ENCODE results near the gene REX1BD. TPM values are rescaled to one million over a fixed set of nuclear protein-coding genes. Genes with fewer than 3 reads are reported as not detected.
A peak's percentile ranks its signal among the peaks of the same experiment; 100 is the strongest.

REX1BD gene
- total RNA-seq, 2 donors from 2014 or later: 46.2 to 59.5 TPM

DNA sequence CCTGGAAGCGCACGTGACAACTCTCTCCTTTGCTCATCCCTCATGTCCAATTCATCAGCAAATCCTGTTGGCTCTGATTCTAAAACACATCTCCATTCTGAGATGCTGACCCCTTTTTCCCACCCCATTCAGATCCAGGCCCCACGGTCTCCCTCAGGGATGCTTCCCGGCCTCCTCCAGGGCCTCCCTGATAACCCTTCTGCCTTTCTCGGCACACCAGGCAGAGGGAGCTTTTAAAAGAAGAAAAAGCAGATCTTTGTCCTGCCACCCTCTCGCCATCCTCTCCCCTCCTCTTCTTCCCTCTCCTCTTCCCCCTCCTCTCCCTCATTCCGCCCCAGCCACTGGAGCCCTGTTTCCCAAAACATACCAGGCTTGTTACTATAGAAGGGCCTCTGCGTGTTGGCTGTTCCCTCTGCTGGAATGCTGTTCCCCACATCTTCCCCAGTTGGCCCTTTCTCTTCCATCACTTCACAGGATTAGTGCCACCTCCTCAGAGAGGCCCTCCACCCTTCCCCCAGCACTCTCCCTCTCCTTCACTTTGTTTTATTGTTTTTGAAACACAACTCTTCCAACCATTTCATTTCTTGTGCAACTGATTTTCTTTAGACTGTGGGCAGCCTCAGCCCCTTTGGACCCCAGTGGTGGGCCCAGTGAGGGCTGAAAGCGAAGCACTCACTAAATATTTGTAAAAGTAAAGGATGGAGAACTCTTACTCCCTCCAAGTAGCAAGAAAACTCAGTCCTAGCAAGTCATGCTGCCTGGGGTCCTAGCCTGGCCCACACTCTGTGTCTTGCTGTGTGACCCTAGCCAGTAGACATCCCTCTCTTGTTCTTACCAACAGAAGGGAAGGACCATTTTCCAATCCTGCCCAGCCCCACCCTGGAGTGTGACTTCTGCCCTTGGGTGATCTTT lies 20.5 kb downstream of the REX1BD start:
- peaks cover 39% of the 10 kb centered on the region for H3K4me1 Mint-ChIP-seq (ENCODE audit: low read depth)
- H3K27ac Mint-ChIP-seq: no peak overlapping the region
- H3K27me3 Mint-ChIP-seq (ENCODE audit: low read depth): peaks cover 72% of the 10 kb centered on the region
- no peak for ATAC-seq (replicated peaks in 1 of 2)
- no peaks in the 10 kb centered on the region for H3K9me3 Mint-ChIP-seq
- no peaks in the 10 kb centered on the region for H3K36me3 Mint-ChIP-seq (ENCODE audit: insufficient read depth in 2 of 2)
- DNase-seq: no peak
- no peak overlapping the region for H3K4me3 Mint-ChIP-seq

DNA sequence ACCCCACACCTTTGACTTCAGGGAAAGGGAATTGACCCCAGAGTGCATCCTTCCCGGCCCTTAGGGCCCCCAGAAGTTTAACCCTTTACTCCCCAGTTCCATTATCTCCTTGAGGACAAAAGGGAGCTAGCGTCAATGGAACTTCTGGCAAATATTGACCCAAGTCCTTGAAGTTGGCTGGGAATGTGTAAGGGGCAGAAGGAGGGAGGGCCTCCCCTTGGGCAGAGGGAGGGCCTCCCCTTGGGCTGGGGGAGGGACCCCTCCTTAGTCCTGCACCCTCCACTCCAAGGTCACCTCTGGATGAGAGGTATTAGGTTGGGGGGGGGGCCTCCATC lies 21.1 kb downstream of the REX1BD start:
- H3K36me3 Mint-ChIP-seq (ENCODE audit: insufficient read depth in 2 of 2): no peaks in the 10 kb centered on the region
- H3K9me3 Mint-ChIP-seq: no peaks in the 10 kb centered on the region
- H3K27me3 Mint-ChIP-seq (ENCODE audit: low read depth): peaks cover 74% of the 10 kb centered on the region
- no peak overlapping the region for H3K27ac Mint-ChIP-seq
- peaks cover 39% of the 10 kb centered on the region for H3K4me1 Mint-ChIP-seq (ENCODE audit: low read depth)
- DNase-seq: no peak
- ATAC-seq (replicated peaks in 1 of 2): no peak
- H3K4me3 Mint-ChIP-seq: no peak overlapping the region

DNA sequence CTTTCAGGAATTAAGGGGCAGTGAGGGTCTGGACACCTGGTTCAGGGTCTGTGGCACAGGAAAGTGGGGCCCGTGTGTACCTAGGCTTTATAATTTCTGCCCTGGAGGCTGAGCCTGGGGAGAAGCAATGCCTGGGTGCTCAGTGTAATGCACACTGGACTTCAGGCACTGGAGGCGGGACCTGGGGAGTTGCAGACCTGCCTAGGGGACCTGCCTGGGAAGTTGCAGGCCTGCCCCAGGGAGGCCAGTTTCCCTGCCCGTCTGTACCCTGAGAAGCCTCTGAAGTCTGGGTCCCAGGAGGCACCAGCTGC lies 21.6 kb downstream of the REX1BD start:
- no peaks in the 10 kb centered on the region for H3K36me3 Mint-ChIP-seq (ENCODE audit: insufficient read depth in 2 of 2)
- H3K9me3 Mint-ChIP-seq: no peaks in the 10 kb centered on the region
- H3K4me1 Mint-ChIP-seq (ENCODE audit: low read depth): peaks cover 37% of the 10 kb centered on the region
- peaks cover 74% of the 10 kb centered on the region for H3K27me3 Mint-ChIP-seq (ENCODE audit: low read depth)
- no peak overlapping the region for H3K4me3 Mint-ChIP-seq
- DNase-seq (no peak), ATAC-seq (replicated peaks in 1 of 2) (no peak)
- H3K27ac Mint-ChIP-seq: no peak overlapping the region

DNA sequence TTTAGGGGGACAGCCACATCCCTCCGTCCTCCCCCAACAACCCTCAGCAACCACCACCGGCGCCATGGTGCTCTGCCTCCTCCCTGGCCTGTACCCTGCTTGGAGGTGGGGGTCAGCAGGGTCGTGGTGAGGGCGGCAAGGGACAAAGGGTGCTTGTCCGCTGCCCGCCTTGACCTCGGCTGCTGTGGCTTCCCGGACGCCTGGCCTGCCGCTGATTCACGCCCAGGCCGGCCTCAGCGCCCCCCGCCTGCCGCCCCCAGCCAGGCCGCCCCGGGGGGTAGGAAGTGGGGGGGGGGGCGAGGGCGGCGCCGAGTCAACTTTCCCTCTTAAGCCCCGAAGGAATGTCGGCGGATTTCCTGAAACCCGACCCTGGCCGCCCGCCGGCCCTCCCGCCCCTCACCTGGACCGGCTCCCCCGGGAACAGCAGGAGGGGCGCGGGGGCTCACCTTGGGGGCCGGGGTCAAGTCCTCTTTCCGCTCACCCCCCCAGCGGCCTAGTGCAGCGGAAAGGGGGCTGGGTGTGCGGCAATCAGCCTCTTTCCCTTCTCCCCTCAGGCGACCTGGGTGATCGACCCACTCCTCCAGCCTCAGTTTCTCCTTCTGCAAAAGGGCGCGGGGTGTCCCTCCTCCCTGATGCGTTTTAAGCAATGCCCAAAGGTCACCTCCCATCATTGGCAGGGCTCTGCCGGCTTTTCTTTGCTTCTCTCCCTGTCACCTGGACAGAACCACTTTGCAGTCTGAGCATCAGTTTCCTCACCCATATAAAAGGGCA lies 22.1 kb downstream of the REX1BD start:
- Mint-ChIP-seq H3K4me3 (peak overlapping the region in 1 of 2 donors; percentile 56), H3K27ac (no peak overlapping the region)

DNA sequence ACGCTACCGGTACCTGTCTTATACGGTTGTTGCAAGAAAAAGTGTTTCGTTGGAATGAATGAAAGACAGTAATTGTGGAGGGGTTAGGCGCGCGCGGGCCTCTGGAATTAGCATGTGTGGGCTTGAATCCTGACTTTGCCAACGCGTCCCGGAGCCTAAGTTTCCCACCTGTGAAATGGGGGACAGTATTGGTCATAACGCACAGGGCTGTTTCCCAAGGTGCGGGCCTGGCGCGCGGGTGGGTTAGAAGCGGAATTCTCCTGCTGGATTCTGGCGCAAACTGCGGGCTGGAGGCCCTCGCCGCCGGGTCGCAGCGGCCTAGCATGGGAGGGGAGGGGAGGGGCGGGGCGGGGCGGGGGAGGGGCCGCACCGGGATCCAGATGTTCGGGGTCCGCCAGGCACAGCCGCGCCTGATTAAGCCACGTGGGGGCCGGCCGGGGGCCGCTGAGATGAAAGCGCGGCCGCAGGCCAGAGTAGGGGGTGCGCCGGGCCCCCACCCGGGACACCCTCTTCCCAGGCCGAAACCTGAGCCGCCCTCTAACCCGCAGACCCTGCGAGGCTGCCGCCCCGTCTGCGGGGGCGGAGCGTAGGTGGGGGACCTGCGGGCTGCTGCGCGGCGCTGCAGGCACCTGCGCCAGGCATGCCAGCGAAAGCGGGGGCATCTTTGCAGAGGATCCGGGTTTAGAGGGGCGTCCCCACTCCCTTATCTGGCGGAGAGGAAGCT lies 22.9 kb downstream of the REX1BD start:
- no peaks in the 10 kb centered on the region for H3K9me3 Mint-ChIP-seq
- ATAC-seq (replicated peaks in 1 of 2): no peak
- H3K4me1 Mint-ChIP-seq (ENCODE audit: low read depth): peaks cover 33% of the 10 kb centered on the region
- peak overlapping the region; percentile 76 to 85 for H3K4me3 Mint-ChIP-seq
- no peak for DNase-seq
- no peaks in the 10 kb centered on the region for H3K36me3 Mint-ChIP-seq (ENCODE audit: insufficient read depth in 2 of 2)
- no peak overlapping the region for H3K27ac Mint-ChIP-seq
- H3K27me3 Mint-ChIP-seq (ENCODE audit: low read depth): peaks cover 79% of the 10 kb centered on the region

More for the DNA sequence above, 22.1 kb downstream of the REX1BD start:
- ATAC-seq (replicated peaks in 1 of 2) (no peak), DNase-seq (no peak)
- Mint-ChIP-seq H3K4me1 (ENCODE audit: low read depth) (peaks cover 33% of the 10 kb centered on the region), H3K9me3 (no peaks in the 10 kb centered on the region), H3K27me3 (ENCODE audit: low read depth) (peaks cover 73% of the 10 kb centered on the region), H3K36me3 (ENCODE audit: insufficient read depth in 2 of 2) (no peaks in the 10 kb centered on the region)

DNA sequence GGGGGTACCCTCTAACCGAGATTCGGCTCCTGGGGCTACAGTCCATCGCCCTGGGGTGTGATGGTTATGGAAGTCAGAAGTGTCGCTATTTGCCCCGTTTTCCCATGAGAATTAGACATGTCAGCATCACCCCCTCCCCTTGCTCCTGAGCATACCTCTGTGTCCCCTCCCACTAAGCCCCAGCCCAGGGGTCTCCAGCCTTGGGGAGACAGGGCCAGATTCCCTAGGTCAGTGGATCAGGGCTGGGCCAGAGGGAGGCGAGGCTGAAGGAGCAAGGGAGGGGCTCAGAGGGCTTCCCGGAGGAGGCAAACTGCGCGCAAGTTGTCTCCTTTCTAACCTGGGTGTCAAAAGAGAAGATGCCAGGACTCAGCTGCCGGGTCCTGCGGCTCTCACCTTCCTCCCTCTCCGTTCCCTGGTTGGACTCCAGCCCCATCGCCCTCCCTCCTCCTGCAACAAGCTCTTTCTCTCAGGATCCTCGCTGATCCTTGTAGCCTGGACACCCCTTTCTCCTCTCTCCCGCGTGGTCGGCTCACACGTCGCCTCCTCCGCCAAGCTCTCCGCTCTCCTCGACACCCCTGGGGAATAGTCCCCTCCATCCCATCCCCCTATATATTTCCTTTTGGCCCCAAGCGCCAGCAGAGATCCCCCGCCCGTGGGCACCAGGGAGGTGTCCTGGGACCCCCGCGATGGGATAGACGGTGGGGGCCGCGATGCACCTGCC lies 23.6 kb downstream of the REX1BD start:
- Mint-ChIP-seq H3K36me3 (ENCODE audit: insufficient read depth in 2 of 2) (no peaks in the 10 kb centered on the region), H3K27ac (no peak overlapping the region), H3K27me3 (ENCODE audit: low read depth) (peaks cover 80% of the 10 kb centered on the region), H3K9me3 (no peaks in the 10 kb centered on the region), H3K4me1 (ENCODE audit: low read depth) (peaks cover 33% of the 10 kb centered on the region), H3K4me3 (peak overlapping the region; percentile 76 to 85)
- no peak for DNase-seq
- peak in 1 of 2 donors; percentile 16 for ATAC-seq (replicated peaks in 1 of 2)

DNA sequence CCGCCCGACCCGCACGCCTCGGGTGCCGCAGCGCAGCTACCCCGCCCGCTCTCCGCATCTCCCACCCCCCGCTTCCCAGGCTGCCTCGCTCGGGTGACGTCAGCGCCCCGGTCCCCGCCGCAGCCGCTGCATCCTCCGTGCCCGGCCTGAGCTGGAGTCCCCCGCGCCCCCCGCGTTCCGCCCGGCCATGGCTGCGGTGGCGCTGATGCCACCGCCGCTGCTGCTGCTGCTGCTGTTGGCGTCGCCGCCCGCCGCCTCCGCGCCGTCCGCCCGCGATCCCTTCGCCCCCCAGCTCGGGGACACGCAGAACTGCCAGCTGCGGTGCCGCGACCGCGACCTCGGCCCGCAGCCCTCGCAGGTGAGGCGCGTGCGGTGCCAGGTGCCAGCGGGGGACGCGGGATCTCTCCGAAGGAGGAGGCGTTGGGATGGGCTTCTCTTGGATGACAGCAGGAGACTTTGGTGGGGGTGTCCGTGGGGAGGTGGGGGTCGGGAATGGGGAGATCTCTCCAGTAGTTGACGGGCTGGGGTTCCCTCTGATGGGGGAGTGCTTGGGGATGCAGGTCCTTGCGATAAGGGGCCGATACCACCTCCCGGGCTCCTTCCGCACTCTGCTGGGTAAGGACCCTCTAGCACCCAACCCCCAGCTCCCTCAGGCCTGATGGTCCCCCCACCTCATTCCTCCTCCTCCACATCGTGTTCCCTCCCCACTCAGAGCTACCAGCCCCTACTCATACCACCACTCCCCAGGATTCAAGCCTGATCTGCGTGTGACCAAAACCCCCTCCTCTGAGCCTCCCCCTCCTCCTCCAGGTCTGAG lies 24.4 kb downstream of the REX1BD start, which contains the start of gene TMEM59L:
TMEM59L (plus strand) TSS at position 99 of the 817 bp plus-strand sequence; CDS start at position 188, 89 bp downstream.
- H3K4me1 Mint-ChIP-seq (ENCODE audit: low read depth): peaks cover 27% of the 10 kb centered on the region
- H3K4me3 Mint-ChIP-seq: peak within 1 kb of the TSS; percentile 76 to 85
- ATAC-seq (replicated peaks in 1 of 2): peak; percentile 68 to 73
- no peaks in the 10 kb centered on the region for H3K9me3 Mint-ChIP-seq
- peak; percentile 56 to 57 for DNase-seq
- peaks cover 77% of the 10 kb centered on the region for H3K27me3 Mint-ChIP-seq (ENCODE audit: low read depth)
- no peaks in the 10 kb centered on the region for H3K36me3 Mint-ChIP-seq (ENCODE audit: insufficient read depth in 2 of 2)
- H3K27ac Mint-ChIP-seq: no peak within 1 kb of the TSS

DNA sequence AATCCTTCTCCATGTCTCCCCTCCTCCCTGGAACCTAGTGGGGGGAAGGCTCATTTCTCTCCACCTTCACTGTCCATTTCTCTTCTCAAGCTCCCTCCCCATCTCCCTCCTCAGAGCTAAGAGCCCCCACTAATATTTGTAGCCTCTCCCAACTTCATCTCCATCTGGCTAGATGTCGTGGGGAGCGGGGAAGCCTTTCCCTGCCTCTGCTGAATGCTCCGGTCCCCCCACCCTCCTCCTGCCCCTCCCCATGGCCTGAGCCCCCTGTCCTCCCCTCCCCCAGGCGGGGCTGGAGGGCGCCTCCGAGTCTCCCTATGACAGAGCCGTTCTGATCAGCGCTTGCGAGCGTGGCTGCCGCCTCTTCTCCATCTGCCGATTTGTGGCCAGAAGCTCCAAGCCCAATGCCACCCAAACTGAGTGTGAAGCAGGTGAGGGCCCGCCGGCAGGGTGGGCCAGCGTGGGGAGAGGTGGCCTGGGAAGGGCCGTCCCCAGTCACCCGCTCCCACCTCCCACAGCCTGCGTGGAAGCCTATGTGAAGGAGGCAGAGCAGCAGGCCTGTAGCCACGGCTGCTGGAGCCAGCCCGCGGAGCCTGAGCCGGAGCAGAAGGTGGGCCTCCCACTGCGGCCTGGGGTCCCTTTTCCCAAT lies 25.1 kb downstream of the REX1BD start:
- Mint-ChIP-seq H3K4me3 (peak overlapping the region; percentile 53 to 68), H3K27ac (no peak overlapping the region), H3K36me3 (ENCODE audit: insufficient read depth in 2 of 2) (no peaks in the 10 kb centered on the region), H3K4me1 (ENCODE audit: low read depth) (peaks cover 22% of the 10 kb centered on the region), H3K9me3 (no peaks in the 10 kb centered on the region), H3K27me3 (ENCODE audit: low read depth) (peaks cover 70% of the 10 kb centered on the region)
- ATAC-seq (replicated peaks in 1 of 2): no peak
- DNase-seq: no peak

DNA sequence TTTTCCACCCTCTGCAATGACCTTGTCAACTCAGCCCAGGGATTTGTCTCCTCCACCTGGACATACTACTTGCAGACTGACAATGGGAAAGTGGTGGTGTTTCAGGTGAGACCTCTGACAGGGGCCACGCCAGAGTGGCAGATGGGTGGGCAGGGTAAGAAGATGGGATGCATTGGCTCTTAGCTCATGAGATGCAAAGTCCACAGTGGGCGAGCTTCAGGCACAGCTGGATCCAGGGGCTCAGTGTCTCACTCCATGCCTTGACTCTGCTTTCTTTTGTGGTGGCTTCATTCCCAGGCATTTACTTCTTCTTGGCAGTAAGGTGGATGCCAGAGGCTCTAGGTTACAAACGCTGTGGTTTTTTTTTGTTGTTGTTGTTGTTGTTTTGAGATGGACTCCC lies 27.4 kb downstream of the REX1BD start:
- no peaks in the 10 kb centered on the region for H3K36me3 Mint-ChIP-seq (ENCODE audit: insufficient read depth in 2 of 2)
- no peaks in the 10 kb centered on the region for H3K9me3 Mint-ChIP-seq
- H3K4me3 Mint-ChIP-seq: no peak overlapping the region
- peaks cover 50% of the 10 kb centered on the region for H3K27me3 Mint-ChIP-seq (ENCODE audit: low read depth)
- no peak overlapping the region for H3K27ac Mint-ChIP-seq
- DNase-seq: no peak
- peaks cover 18% of the 10 kb centered on the region for H3K4me1 Mint-ChIP-seq (ENCODE audit: low read depth)
- no peak for ATAC-seq (replicated peaks in 1 of 2)

DNA sequence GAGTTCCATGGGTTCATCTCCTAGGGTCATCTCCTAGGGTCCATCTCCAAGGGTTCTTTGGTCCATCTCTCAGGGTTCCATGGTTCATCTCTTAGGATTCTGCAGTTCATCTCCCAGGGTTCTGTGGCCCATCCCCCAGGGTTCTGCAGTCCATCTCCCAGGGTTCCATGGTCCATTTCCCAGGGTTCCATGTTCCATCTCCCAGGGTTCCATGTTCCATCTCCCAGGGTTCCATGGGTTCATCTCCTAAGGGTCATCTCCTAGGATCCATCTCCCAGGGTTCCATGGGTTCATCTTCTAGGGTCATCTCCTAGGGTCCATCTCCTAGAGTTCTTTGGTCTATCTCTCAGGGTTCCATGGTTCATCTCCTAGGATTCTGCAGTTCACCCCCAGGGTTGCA lies 29.0 kb downstream of the REX1BD start:
- H3K4me3 Mint-ChIP-seq: no peak overlapping the region

DNA sequence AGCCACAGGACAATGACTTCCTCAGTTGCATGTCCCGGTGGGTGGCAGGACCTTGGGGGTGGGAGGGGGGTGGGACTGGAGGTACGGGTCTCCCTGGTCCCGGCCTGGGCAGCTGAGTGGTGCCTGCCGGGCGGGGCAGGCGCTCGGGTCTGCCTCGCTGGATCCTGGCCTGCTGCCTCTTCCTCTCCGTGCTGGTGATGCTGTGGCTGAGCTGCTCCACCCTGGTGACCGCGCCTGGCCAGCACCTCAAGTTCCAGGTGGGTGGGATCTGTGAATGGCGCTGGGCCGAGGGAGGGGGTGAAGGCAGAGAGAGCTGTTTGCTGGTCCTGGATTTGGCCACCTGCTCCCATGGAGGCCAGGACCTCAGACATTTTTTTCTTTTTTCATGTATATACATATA lies 29.6 kb downstream of the REX1BD start:
- Mint-ChIP-seq H3K27me3 (ENCODE audit: low read depth) (peaks cover 35% of the 10 kb centered on the region), H3K36me3 (ENCODE audit: insufficient read depth in 2 of 2) (no peaks in the 10 kb centered on the region), H3K9me3 (no peaks in the 10 kb centered on the region), H3K4me1 (ENCODE audit: low read depth) (peaks cover 4% of the 10 kb centered on the region), H3K4me3 (no peak overlapping the region), H3K27ac (no peak overlapping the region)
- no peak for DNase-seq
- no peak for ATAC-seq (replicated peaks in 1 of 2)

More for the DNA sequence above, 29.0 kb downstream of the REX1BD start:
- no peaks in the 10 kb centered on the region for H3K36me3 Mint-ChIP-seq (ENCODE audit: insufficient read depth in 2 of 2)
- H3K4me1 Mint-ChIP-seq (ENCODE audit: low read depth): peaks cover 8% of the 10 kb centered on the region
- peaks cover 39% of the 10 kb centered on the region for H3K27me3 Mint-ChIP-seq (ENCODE audit: low read depth)
- no peak for DNase-seq
- H3K9me3 Mint-ChIP-seq: no peaks in the 10 kb centered on the region
- H3K27ac Mint-ChIP-seq: no peak overlapping the region
- no peak for ATAC-seq (replicated peaks in 1 of 2)

All from activated T-cell treated with anti-CD3 and anti-CD28 coated beads, Interleukin-2, amount 50 U/mL, for 72 hours (primary cell).